GM21576 (cell line): ENCODE results near the gene DAND5.

Source experiments
- ATAC-seq: cut with Tn5 transposase; IDR thresholded peaks from one replicate; pipeline ENCODE4 v1.9.1; 2021; ENCODE audit warnings: mild to moderate bottlenecking, moderate library complexity; ENCODE audit not compliant: unreplicated experiment

The DAND5 gene

DNA sequence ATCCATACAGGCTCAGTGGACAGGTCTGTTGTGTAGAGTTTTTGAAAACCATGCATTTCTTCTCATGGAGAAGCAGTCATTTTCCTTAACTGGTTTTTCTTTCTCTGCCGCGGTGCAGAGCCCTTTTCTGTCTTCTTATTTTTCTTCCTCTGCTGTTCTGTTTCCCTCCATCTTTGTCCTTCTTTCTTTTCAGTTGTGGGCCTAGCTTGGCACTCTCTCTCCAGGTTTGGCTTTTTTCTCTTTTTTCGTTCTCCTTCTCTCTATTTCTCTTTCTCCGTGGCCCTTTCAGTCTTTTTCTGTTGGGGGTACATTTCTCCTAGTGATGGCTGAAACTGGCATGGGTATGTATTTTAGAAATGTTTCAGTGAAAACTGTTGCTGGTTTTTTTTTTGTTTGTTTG lies 50.0 kb downstream of the DAND5 start:
- no peak for ATAC-seq

DNA sequence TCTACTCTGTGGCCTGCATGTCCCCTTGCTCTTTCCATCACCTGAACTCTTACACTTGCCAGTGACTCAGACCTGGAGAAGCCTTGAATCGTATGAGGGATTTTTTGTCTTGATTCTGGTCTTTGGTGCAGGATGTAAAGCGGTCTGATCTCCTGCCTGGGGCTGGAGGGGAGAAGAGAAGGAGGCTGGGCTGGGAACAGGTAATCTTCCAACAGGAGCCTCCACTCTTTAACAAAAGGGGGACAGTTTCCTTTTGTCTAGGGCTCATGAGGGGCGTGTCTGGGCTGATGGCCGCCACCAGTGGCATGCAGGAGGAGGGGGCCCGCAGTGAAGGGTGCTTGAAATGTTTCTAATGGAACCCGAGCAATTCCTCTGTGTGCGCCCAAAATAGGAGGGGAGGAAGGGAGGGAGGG lies 50.6 kb downstream of the DAND5 start:
- ATAC-seq = no peak

DNA sequence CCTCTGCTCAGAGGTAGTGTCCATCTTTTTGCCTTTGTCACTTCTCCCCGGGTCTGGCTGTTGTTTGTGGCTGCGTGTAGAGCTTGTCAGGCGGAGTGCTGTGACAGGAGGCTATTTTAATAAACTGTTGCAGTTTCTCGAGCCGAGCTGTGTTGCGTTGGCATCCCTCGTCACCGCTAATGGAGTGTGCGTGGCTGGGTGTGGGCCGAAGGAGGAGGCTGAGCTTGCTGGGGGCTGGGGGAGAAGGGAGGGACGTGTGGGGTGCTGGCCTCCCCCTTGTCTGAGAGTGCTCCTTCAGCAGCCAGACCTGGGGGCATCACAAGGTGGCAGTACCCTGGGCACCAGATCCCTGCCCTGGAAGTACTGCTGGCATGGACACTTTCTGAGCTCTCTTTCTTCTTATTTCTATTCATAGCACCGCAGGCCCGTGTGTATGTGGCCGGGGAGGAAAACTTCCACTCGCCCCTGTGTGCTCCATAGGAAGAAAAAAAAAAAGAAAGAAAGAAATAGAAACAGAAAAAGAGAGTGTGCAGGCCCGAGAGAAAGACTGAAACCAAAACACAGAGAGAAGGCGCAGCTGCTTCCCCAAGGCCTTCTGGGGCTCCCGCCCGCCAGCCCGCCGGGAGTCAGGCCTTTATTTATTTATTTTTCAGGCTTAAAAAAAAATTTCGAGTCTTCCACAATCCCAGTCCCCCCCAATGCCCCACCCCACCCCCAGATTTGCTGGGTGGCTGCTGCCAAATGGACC lies 52.9 kb downstream of the DAND5 start:
- no peak for ATAC-seq

DNA sequence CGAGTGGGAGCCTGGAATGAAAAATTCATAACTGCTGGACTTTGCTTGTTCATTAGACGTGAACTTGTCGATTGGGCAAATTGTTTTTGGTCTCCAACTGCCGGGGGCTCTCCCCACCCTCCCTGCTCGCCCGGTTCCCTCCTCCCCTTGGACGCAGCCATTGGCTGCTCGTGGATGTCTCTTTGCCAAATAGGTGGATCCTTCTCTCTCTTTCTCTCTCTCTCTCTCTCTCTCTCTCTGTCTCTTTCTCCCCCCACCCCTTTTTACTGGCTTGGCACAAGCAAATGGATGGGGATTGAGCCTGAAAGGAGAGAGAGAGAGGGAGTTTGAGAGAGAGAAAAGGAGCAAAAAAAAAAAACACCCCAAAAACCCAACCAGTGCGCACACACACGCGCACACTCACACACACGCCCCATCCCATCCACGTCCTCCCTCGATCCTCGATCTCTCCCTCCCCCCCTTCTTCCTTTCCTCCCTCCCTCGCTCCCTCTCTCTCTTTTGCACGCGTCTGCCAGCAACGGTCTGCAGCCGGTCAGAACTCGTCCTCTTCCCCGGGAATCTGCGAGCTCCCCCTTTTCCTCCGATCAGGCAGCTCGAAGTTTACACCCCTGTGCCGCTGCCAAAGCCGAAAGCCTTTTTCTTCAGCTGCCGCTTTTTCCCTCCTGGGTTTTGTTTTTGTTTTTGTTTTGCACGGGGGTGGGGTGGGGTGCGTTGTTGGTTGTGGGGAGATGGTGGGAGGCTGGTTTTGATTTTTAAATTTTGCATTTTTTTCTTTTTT lies 53.7 kb downstream of the DAND5 start:
- ATAC-seq = no peak

DNA sequence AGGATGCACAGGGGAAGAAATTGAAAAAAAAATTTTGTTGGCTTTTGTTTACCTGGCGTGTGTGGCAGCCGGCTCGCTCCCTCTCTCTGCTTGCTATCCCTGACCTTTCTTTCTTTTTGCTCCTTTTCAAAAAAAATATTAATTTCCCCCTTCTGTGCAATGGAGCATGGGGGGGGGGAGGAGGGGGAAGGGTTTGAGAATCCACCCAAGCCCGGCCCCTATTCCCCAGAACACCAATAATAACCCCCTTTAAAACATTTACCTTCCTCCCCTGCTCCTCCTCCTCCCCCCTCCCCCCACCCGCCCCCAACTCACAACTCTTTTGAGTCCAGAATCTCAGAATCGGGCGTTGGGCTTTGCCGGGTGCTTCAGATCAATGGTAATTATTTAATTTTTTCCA lies 54.3 kb downstream of the DAND5 start:
- no peak for ATAC-seq
